HL-60 (cell line): ENCODE measurements around the gene TOX2.
A peak's percentile ranks its signal among the peaks of the same experiment; 100 is the strongest.

Experiments used
- DNase-seq, 2 experiments: peaks; one replicate each; pipeline ENCODE4 v3.0.0-alpha.2; 2010 to 2020; ENCODE audit warnings: low read depth in 1 of 2, low spot score in 1 of 2
- H3K27ac ChIP-seq: fragments of 250-450 bp; sonication (Bioruptor Pico); replicated peaks from 2 replicates; pipeline ENCODE4 v1.5.1; 2020; ENCODE audit warnings: mild to moderate bottlenecking, moderate library complexity
- H3K27me3 ChIP-seq: fragments of 250-450 bp; sonication (Bioruptor Pico); 2 replicates; pipeline ENCODE4 v1.5.1; 2021; ENCODE audit warnings: mild to moderate bottlenecking, moderate library complexity; ENCODE audit not compliant: insufficient read depth, poor library complexity, severe bottlenecking
- H3K4me3 ChIP-seq: replicated peaks from 2 replicates; pipeline ENCODE4 v1.5.1; 2011; ENCODE audit warnings: mild to moderate bottlenecking, control low read depth, low read length; ENCODE audit not compliant: insufficient read depth
- GABPA ChIP-seq: IDR thresholded peaks from 2 replicates; pipeline ENCODE4 v1.6.1; 2012; ENCODE audit warnings: low read depth
- POLR2AphosphoS5 ChIP-seq: IDR thresholded peaks from 2 replicates; pipeline ENCODE4 v1.6.1; 2012; ENCODE audit warnings: low read depth
- SPI1 ChIP-seq: IDR thresholded peaks from 2 replicates; pipeline ENCODE4 v1.6.1; 2012; ENCODE audit warnings: low read depth, mild to moderate bottlenecking, borderline replicate concordance
- TF ChIP-seq, protein P1 (sequence below): IDR thresholded peaks from one replicate; pipeline ENCODE4 v1.5.1; 2011; ENCODE audit warnings: low read length, control low read depth, inconsistent platforms; ENCODE audit not compliant: insufficient read depth
- TF ChIP-seq, protein P2 (sequence below): IDR thresholded peaks from 2 replicates; pipeline ENCODE4 v1.6.1; 2012; ENCODE audit warnings: low read depth; ENCODE audit not compliant: insufficient replicate concordance

Gene TOX2

DNA sequence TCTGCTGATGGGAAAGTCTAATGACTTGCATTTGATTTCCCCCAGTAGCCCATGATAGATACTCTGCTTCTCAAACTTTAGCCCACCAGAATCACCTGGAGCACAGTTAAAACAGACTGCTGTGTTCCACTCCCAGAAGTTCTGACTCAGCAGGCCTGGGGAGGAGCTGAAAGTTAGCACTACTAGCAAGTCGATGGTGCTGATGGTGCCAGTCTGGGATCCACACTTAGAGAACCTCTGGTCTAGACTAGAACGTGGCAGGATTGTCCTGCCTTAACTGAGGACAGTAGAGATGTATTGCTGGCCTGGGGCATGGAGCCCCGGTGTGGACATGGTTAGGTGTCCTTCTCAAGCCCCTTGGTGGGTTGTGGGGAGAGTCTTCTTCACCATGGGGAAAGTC is 8.7 kb downstream of the TOX2 start:
- TF ChIP-seq, protein P1, sequence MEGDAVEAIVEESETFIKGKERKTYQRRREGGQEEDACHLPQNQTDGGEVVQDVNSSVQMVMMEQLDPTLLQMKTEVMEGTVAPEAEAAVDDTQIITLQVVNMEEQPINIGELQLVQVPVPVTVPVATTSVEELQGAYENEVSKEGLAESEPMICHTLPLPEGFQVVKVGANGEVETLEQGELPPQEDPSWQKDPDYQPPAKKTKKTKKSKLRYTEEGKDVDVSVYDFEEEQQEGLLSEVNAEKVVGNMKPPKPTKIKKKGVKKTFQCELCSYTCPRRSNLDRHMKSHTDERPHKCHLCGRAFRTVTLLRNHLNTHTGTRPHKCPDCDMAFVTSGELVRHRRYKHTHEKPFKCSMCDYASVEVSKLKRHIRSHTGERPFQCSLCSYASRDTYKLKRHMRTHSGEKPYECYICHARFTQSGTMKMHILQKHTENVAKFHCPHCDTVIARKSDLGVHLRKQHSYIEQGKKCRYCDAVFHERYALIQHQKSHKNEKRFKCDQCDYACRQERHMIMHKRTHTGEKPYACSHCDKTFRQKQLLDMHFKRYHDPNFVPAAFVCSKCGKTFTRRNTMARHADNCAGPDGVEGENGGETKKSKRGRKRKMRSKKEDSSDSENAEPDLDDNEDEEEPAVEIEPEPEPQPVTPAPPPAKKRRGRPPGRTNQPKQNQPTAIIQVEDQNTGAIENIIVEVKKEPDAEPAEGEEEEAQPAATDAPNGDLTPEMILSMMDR = no peak
- no peak overlapping the region for H3K27ac ChIP-seq
- DNase-seq = no peak
- peaks cover 2% of the 10 kb centered on the region for H3K27me3 ChIP-seq
- H3K4me3 ChIP-seq = no peak overlapping the region

DNA sequence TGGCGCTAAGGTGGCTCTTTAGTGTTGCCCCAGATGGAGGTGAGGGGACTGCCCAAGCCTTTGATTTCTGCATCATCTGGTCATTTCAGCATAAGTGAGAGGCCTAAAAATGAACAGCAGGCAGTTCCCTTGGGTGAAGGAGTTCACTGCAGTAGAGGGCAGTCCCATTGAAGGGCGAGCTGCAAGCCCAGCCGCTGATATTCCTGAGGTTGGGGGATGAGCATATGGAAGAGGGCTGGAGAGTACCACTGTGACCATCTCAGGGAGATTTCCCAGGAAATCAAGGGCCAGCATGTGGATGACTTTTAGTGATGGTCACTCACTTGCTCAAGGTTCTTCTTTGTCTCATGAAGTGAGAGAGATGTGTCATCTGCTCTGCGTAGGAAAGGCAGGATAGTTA is 9.3 kb downstream of the TOX2 start:
- DNase-seq = no peak
- Histone ChIP-seq H3K4me3 (no peak overlapping the region), H3K27me3 (peaks cover 2% of the 10 kb centered on the region), H3K27ac (no peak overlapping the region)
- TF ChIP-seq GABPA (no peak), SPI1 (no peak), POLR2AphosphoS5 (no peak)
- TF ChIP-seq, protein P1 = no peak
- TF ChIP-seq, protein P2, sequence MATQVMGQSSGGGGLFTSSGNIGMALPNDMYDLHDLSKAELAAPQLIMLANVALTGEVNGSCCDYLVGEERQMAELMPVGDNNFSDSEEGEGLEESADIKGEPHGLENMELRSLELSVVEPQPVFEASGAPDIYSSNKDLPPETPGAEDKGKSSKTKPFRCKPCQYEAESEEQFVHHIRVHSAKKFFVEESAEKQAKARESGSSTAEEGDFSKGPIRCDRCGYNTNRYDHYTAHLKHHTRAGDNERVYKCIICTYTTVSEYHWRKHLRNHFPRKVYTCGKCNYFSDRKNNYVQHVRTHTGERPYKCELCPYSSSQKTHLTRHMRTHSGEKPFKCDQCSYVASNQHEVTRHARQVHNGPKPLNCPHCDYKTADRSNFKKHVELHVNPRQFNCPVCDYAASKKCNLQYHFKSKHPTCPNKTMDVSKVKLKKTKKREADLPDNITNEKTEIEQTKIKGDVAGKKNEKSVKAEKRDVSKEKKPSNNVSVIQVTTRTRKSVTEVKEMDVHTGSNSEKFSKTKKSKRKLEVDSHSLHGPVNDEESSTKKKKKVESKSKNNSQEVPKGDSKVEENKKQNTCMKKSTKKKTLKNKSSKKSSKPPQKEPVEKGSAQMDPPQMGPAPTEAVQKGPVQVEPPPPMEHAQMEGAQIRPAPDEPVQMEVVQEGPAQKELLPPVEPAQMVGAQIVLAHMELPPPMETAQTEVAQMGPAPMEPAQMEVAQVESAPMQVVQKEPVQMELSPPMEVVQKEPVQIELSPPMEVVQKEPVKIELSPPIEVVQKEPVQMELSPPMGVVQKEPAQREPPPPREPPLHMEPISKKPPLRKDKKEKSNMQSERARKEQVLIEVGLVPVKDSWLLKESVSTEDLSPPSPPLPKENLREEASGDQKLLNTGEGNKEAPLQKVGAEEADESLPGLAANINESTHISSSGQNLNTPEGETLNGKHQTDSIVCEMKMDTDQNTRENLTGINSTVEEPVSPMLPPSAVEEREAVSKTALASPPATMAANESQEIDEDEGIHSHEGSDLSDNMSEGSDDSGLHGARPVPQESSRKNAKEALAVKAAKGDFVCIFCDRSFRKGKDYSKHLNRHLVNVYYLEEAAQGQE = no peak

DNA sequence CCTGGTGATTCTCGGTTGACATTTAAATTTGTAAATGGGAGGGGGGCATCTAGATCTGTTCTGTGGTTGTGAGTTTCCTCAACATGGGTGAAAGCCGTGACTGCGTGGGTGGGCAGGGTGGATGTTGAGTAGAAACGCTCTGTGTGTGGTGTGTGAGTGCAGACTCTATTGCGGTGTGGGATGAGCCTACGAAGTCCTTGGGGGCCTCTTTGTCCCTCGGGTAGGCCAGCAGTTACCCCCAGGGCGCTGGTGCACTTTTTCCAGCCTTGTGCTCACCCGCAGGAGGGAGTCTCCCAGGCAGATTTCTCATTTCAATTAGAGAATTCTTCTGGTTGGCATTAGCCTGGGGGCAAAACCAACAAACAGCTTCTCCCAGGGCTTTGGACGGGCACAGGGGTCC is 10.6 kb downstream of the TOX2 start:
- TF ChIP-seq GABPA (no peak), POLR2AphosphoS5 (no peak), SPI1 (no peak)
- TF ChIP-seq, protein P2 = no peak
- TF ChIP-seq, protein P1 = no peak
- no peak overlapping the region for H3K4me3 ChIP-seq
- H3K27me3 ChIP-seq = peaks cover 2% of the 10 kb centered on the region
- DNase-seq = no peak
- H3K27ac ChIP-seq = no peak overlapping the region

DNA sequence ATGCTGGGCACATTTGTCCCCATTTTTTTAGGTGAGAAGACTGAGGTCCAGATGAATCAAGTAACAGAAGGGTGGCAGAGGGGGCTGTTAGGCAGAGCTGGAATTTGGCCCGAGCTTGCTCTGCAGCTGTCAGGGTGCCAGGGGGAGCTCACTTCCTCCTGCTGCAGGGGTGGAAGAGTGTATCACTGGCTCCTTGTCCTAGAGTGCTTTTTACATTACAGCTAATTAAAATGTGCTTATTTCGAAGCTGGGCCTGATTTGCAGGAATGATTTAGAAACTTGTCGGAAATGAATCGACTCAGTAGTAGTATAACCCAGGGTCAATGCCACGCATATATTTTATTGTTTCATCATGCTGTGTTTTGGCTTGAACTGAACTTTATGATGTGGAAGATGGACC is 11.1 kb downstream of the TOX2 start:
- Histone ChIP-seq H3K27me3 (no peaks in the 10 kb centered on the region), H3K4me3 (no peak overlapping the region), H3K27ac (no peak overlapping the region)
- peak in 1 of 2 experiments; percentile 39 for DNase-seq
- no peak for TF ChIP-seq GABPA
- TF ChIP-seq, protein P1 = peak; percentile 10
- no peak for TF ChIP-seq POLR2AphosphoS5
- TF ChIP-seq, protein P2 = no peak
- peak; percentile 61; the same call in 1 of the 2 replicates for TF ChIP-seq SPI1
